GM18951 (cell line): Measurements from ENCODE around the gene FRMD3.

Experiments used
- POLR2A ChIP-seq: IDR thresholded peaks from 4 replicates; pipeline ENCODE4 v1.6.1; 2011; ENCODE audit warnings: mild to moderate bottlenecking; ENCODE audit not compliant: insufficient read length, insufficient read depth; ENCODE audit errors: extremely low read depth
- in situ Hi-C: fragments of 300-500 bp; cut with MboI; formaldehyde crosslinking; loops from one replicate; pipeline ENCODE4 v1.12.0; 2022; ENCODE audit warnings: low sequenced_read_pairs, mixed read lengths, inconsistent platforms; ENCODE audit not compliant: unreplicated experiment

Gene FRMD3

GRCh38 chr9:83512621-83513020, 25.6 kb downstream of the FRMD3 start:
- in situ Hi-C loops, result no loop called here

GRCh38 chr9:83511051-83511450, 27.1 kb downstream of the FRMD3 start:
- TF ChIP-seq POLR2A, result no peak
- in situ Hi-C loops, result no loop called here

More at GRCh38 chr9:83512621-83513020, 25.6 kb downstream of the FRMD3 start:
- no peak for TF ChIP-seq POLR2A

GRCh38 chr9:83509402-83509801, 28.8 kb downstream of the FRMD3 start:
- TF ChIP-seq POLR2A, result no peak
- in situ Hi-C loops, result no loop called here

GRCh38 chr9:83508067-83508466, 30.1 kb downstream of the FRMD3 start:
- no peak for TF ChIP-seq POLR2A
- in situ Hi-C loops, result no loop called here

GRCh38 chr9:83505282-83505681, 32.9 kb downstream of the FRMD3 start:
- no peak for TF ChIP-seq POLR2A
- in situ Hi-C loops, result no loop called here

- in situ Hi-C loops, result no loop called here
- TF ChIP-seq POLR2A, result no peak
Observed at GRCh38 chr9:83503866-83504265, 34.3 kb downstream of the FRMD3 start.

GRCh38 chr9:83501565-83501964, 36.6 kb downstream of the FRMD3 start:
- in situ Hi-C loops, result no loop called here
- TF ChIP-seq POLR2A, result no peak

- no peak for TF ChIP-seq POLR2A
- in situ Hi-C loops, result no loop called here
Observed at GRCh38 chr9:83497441-83497840, 40.8 kb downstream of the FRMD3 start.

- in situ Hi-C loops, result no loop called here
- TF ChIP-seq POLR2A, result no peak
Observed at GRCh38 chr9:83491995-83492394, 46.2 kb downstream of the FRMD3 start.

- in situ Hi-C loops, result no loop called here
- TF ChIP-seq POLR2A, result no peak
Observed at GRCh38 chr9:83491413-83491812, 46.8 kb downstream of the FRMD3 start.

GRCh38 chr9:83489961-83490360, 48.2 kb downstream of the FRMD3 start:
- in situ Hi-C loops, result no loop called here

GRCh38 chr9:83484990-83485389, 53.2 kb downstream of the FRMD3 start:
- in situ Hi-C loops, result no loop called here

More at GRCh38 chr9:83489961-83490360, 48.2 kb downstream of the FRMD3 start:
- TF ChIP-seq POLR2A, result no peak

GRCh38 chr9:83483223-83483622, 55.0 kb downstream of the FRMD3 start:
- TF ChIP-seq POLR2A, result no peak
- in situ Hi-C loops, result no loop called here

More at GRCh38 chr9:83484990-83485389, 53.2 kb downstream of the FRMD3 start:
- no peak for TF ChIP-seq POLR2A

- no peak for TF ChIP-seq POLR2A
- in situ Hi-C loops, result no loop called here
Observed at GRCh38 chr9:83479765-83480164, 58.4 kb downstream of the FRMD3 start.

- in situ Hi-C loops, result no loop called here
- no peak for TF ChIP-seq POLR2A
Observed at GRCh38 chr9:83477571-83477970, 60.6 kb downstream of the FRMD3 start.
